Gastroesophageal sphincter (tissue), 3 donors: ENCODE data around the gene GTF2F2.

Experiments used
- CTCF ChIP-seq, 4 experiments: fragments of 200-600 bp in 2 of 4; fragments of 450-650 bp in 2 of 4; sonication (generic) in 1 of 4; IDR thresholded peaks; one replicate each; pipeline ENCODE4 v1.5.1; 2017 to 2019; ENCODE audit warnings: antibody characterized with exemption in 4 of 4, mild to moderate bottlenecking in 2 of 4, moderate library complexity in 2 of 4
- EP300 ChIP-seq: sonication (generic); formaldehyde crosslinking; IDR thresholded peaks from one replicate; pipeline ENCODE4 v1.6.1; 2017; ENCODE audit warnings: antibody characterized with exemption, mild to moderate bottlenecking
- POLR2A ChIP-seq, 2 donors: fragments of 450-650 bp; IDR thresholded peaks; one replicate each; pipeline ENCODE4 v1.6.1; 2017; ENCODE audit warnings: antibody characterized with exemption in 2 of 2, mild to moderate bottlenecking in 2 of 2, moderate library complexity in 1 of 2
- POLR2AphosphoS5 ChIP-seq: sonication (generic); formaldehyde crosslinking; IDR thresholded peaks from one replicate; pipeline ENCODE4 v1.6.1; 2017; ENCODE audit warnings: antibody characterized with exemption

- TF ChIP-seq CTCF (IDR thresholded peaks at IDR 0.05) (no peak), POLR2AphosphoS5 (no peak), POLR2A (IDR thresholded peaks at IDR 0.05) (no peak), EP300 (no peak)
Measured at GRCh38 chr13:45232591-45232990, 112.3 kb downstream of the GTF2F2 start.
